Measurements from ENCODE around the gene TIMM50.

DNA sequence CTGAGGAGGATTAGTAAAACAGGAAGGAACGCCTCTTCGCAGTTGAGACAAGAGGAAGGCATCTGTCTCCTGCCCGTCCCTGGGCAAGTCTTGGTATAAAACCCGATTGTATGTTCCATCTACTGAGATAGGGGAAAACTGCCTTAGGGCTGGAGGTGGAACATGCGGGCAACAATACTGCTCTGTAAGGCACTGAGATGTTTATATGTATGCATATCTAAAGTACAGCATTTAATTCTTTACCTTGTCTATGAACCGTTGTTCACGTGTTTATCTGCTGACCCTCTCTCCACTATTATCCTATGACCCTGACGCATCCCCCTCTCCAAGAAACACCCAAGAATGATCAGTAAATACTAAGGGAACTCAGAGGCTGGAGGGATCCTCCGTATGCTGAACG is 722 bp upstream of the TIMM50 start:
- no peak for TF ChIP-seq CTCF (IDR thresholded peaks at IDR 0.05)
- no peak for TF ChIP-seq POLR2A (IDR thresholded peaks at IDR 0.05)
- TF ChIP-seq POLR2AphosphoS5 (IDR thresholded peaks at IDR 0.05) = no peak

All from breast epithelium (tissue), 3 donors.